HCT116 (cell line): ENCODE data around the gene PLSCR4. TPM values are rescaled to one million over a fixed set of nuclear protein-coding genes. Genes with fewer than 3 reads are reported as not detected.

Experiments used
- ATAC-seq: fragments of 200-7000 bp; cut with Tn5 transposase; 2 replicates; pipeline ENCODE4 v1.9.1; 2020; ENCODE audit warnings: mild to moderate bottlenecking, moderate library complexity
- BruUV-seq: library from RNA; stranded (reverse); fragments of 400-500 nt; replicated peaks from 2 replicates; lab custom pipeline; 2021; lab: Mats Ljungman, UMichigan
- CTCF ChIA-PET: fragments of 300-600 bp; sonication (Branson Sonifier 250); formaldehyde crosslinking; loops from one replicate; lab custom pipeline; 2021; ENCODE audit warnings: antibody characterized with exemption; lab: Charles Lee
- POLR2A ChIA-PET: fragments of 300-600, 350-600 bp; sonication (Branson Sonifier 250); formaldehyde crosslinking; loops from one replicate; lab custom pipeline; 2021; ENCODE audit warnings: antibody characterized with exemption; lab: Charles Lee
- RAD21 ChIA-PET, 2 experiments: fragments of 300-600 bp; sonication (Branson Sonifier 250); formaldehyde crosslinking; loops; one replicate each; lab custom pipeline; 2023; ENCODE audit warnings: low total read pairs in 2 of 2; ENCODE audit not compliant: uncharacterized antibody in 2 of 2, unreplicated experiment in 2 of 2, low non-redundant PET in 1 of 2; lab: Charles Lee
- DNase-seq: peaks from one replicate; pipeline ENCODE4 v3.0.0-alpha.2; 2010; ENCODE audit warnings: low read depth, low spot score
- H2AFZ ChIP-seq: fragments of 200-600 bp; shearing (Covaris generic), sonication (generic); 2 replicates; pipeline ENCODE4 v1.6.1; 2017; ENCODE audit warnings: low read depth, mixed run types, mixed read lengths, antibody characterized with exemption, low read length; ENCODE audit not compliant: poor library complexity, severe bottlenecking
- H3K27ac ChIP-seq: 2 replicates; pipeline ENCODE4 v1.5.1; 2012; ENCODE audit warnings: low read depth, low read length
- H3K27me3 ChIP-seq: fragments of 200-600 bp; sonication (generic); 2 replicates; pipeline ENCODE4 v1.6.1; 2016; ENCODE audit warnings: mixed run types, low read length, mixed read lengths; ENCODE audit not compliant: insufficient read depth
- H3K36me3 ChIP-seq, 2 experiments: fragments of 200-500 bp in 1 of 2; fragments of 200-600 bp in 1 of 2; sonication (Bioruptor generic) in 1 of 2; sonication (generic) in 1 of 2; 2 replicates each; pipeline versions ENCODE4 v1.5.1 to v1.6.1; 2014 to 2016; ENCODE audit warnings: low read length in 2 of 2, inconsistent platforms in 1 of 2, mixed read lengths in 1 of 2, mixed run types in 1 of 2; ENCODE audit not compliant: insufficient read depth in 2 of 2, control insufficient read depth in 1 of 2
- H3K4me1 ChIP-seq, 2 experiments: fragments of 200-600 bp in 1 of 2; sonication (generic) in 1 of 2; 2 replicates each; pipeline versions ENCODE4 v1.5.1 to v1.6.1; 2012 to 2017; ENCODE audit warnings: low read length in 2 of 2, inconsistent platforms in 1 of 2, mild to moderate bottlenecking in 1 of 2, mixed read lengths in 1 of 2, mixed run types in 1 of 2, moderate library complexity in 1 of 2; ENCODE audit not compliant: insufficient read depth in 2 of 2, control insufficient read depth in 1 of 2
- H3K4me2 ChIP-seq: fragments of 200-600 bp; sonication (generic); 2 replicates; pipeline ENCODE4 v1.6.1; 2017; ENCODE audit warnings: mixed run types, low read length, mixed read lengths
- H3K4me3 ChIP-seq, 2 experiments: fragments of 200-600 bp in 1 of 2; sonication (generic) in 1 of 2; replicated peaks in 1 of 2; 2 replicates each; pipeline ENCODE4 v1.5.1; 2011 to 2016; ENCODE audit warnings: low read length in 2 of 2, control low read depth in 1 of 2, low read depth in 1 of 2, mild to moderate bottlenecking in 1 of 2, mixed read lengths in 1 of 2, mixed run types in 1 of 2
- H3K79me2 ChIP-seq: fragments of 200-600 bp; sonication (generic); 2 replicates; pipeline ENCODE4 v1.6.1; 2017; ENCODE audit warnings: mild to moderate bottlenecking, mixed run types, low read length, moderate library complexity, mixed read lengths; ENCODE audit not compliant: insufficient read depth
- H3K9ac ChIP-seq: fragments of 200-600 bp; sonication (generic); 2 replicates; pipeline ENCODE4 v1.6.1; 2016; ENCODE audit warnings: low read length, mixed read lengths
- H3K9me2 ChIP-seq: fragments of 200-600 bp; sonication (generic), shearing (Covaris generic); 2 replicates; pipeline ENCODE4 v1.6.1; 2017; ENCODE audit warnings: mixed run types, mild to moderate bottlenecking, moderate library complexity; ENCODE audit not compliant: insufficient read depth
- H3K9me3 ChIP-seq, 2 experiments: fragments of 200-500 bp in 1 of 2; fragments of 200-600 bp in 1 of 2; sonication (Bioruptor generic) in 1 of 2; sonication (generic) in 1 of 2; 2 replicates each; pipeline ENCODE4 v1.6.1; 2014 to 2017; ENCODE audit warnings: low read length in 2 of 2, mixed read lengths in 2 of 2, inconsistent platforms in 1 of 2, low read depth in 1 of 2, mild to moderate bottlenecking in 1 of 2, mixed run types in 1 of 2, moderate library complexity in 1 of 2; ENCODE audit not compliant: control insufficient read depth in 1 of 2, insufficient read depth in 1 of 2
- H4K20me1 ChIP-seq: fragments of 200-600 bp; sonication (generic), shearing (Covaris generic); 2 replicates; pipeline ENCODE4 v1.6.1; 2017; ENCODE audit warnings: mixed run types, mild to moderate bottlenecking, moderate library complexity; ENCODE audit not compliant: insufficient read depth
- CBX3 ChIP-seq: IDR thresholded peaks from 2 replicates; pipeline ENCODE4 v1.6.1; 2012; ENCODE audit warnings: low read depth
- EGR1 ChIP-seq: IDR thresholded peaks from 2 replicates; pipeline ENCODE4 v1.6.1; 2012; ENCODE audit warnings: low read depth
- ELF1 ChIP-seq: IDR thresholded peaks from 2 replicates; pipeline ENCODE4 v1.6.1; 2012; ENCODE audit warnings: low read depth, borderline replicate concordance
- EZH2phosphoT487 ChIP-seq: fragments of 200-600 bp; IDR thresholded peaks from 2 replicates; pipeline ENCODE4 v1.6.1; 2018; ENCODE audit warnings: antibody characterized with exemption, borderline replicate concordance
- FOSL1 ChIP-seq: IDR thresholded peaks from 2 replicates; pipeline ENCODE4 v1.6.1; 2012; ENCODE audit warnings: low read depth
- JUND ChIP-seq: IDR thresholded peaks from 2 replicates; pipeline ENCODE4 v1.6.1; 2012
- MAX ChIP-seq: IDR thresholded peaks from 2 replicates; pipeline ENCODE4 v1.6.1; 2012
- POLR2A ChIP-seq: IDR thresholded peaks from 2 replicates; pipeline ENCODE4 v1.7.0; 2011; ENCODE audit warnings: borderline replicate concordance; ENCODE audit not compliant: insufficient read depth, insufficient read length; ENCODE audit errors: extremely low read depth
- POLR2AphosphoS5 ChIP-seq: IDR thresholded peaks from 2 replicates; pipeline ENCODE4 v1.6.1; 2011; ENCODE audit warnings: mild to moderate bottlenecking, low read depth, low read length, moderate library complexity
- RAD21 ChIP-seq: IDR thresholded peaks from 2 replicates; pipeline ENCODE4 v1.6.1; 2012; ENCODE audit warnings: low read depth, mild to moderate bottlenecking
- REST ChIP-seq: IDR thresholded peaks from 2 replicates; pipeline ENCODE4 v1.6.1; 2012; ENCODE audit warnings: low read depth
- SIN3A ChIP-seq: IDR thresholded peaks from 2 replicates; pipeline ENCODE4 v1.6.1; 2012; ENCODE audit warnings: low read depth
- SRF ChIP-seq: IDR thresholded peaks from 2 replicates; pipeline ENCODE4 v1.6.1; 2012; ENCODE audit warnings: low read depth
- TCF7L2 ChIP-seq: IDR thresholded peaks from 2 replicates; pipeline ENCODE4 v1.7.0; 2011; ENCODE audit warnings: borderline replicate concordance, inconsistent platforms; ENCODE audit not compliant: insufficient read depth, insufficient read length; ENCODE audit errors: extremely low read depth
- YY1 ChIP-seq: IDR thresholded peaks from 2 replicates; pipeline ENCODE4 v1.6.1; 2011; ENCODE audit warnings: low read length, low read depth, moderate library complexity, mild to moderate bottlenecking; ENCODE audit not compliant: insufficient replicate concordance; ENCODE audit errors: extremely low read depth
- ZNF274 ChIP-seq: fragments of 200-500 bp; sonication (Bioruptor generic); IDR thresholded peaks from 2 replicates; pipeline ENCODE4 v1.6.1; 2014; ENCODE audit warnings: mild to moderate bottlenecking, low read depth, low read length, inconsistent platforms
- intact Hi-C: fragments of 100-400 bp; cut with micrococcal nuclease; formaldehyde crosslinking; loops from 2 replicates; pipeline ENCODE4 v1.10.0; 2022
- total RNA-seq: library from RNA; stranded (reverse); gene quantifications from one replicate; pipeline ENCODE4 v1.2.1, GENCODE V29; 2021; ENCODE audit not compliant: unreplicated experiment
- TF ChIP-seq, protein P1 (sequence below): IDR thresholded peaks from 2 replicates; pipeline ENCODE4 v1.6.1; 2011; ENCODE audit warnings: mild to moderate bottlenecking, low read length, moderate library complexity; ENCODE audit not compliant: insufficient replicate concordance; ENCODE audit errors: extremely low read depth
- TF ChIP-seq, protein P2 (sequence below): IDR thresholded peaks from 2 replicates; pipeline ENCODE4 v1.6.1; 2012

The PLSCR4 gene
- total RNA-seq, 1 experiment from 2014 or later = 4.1 TPM

DNA sequence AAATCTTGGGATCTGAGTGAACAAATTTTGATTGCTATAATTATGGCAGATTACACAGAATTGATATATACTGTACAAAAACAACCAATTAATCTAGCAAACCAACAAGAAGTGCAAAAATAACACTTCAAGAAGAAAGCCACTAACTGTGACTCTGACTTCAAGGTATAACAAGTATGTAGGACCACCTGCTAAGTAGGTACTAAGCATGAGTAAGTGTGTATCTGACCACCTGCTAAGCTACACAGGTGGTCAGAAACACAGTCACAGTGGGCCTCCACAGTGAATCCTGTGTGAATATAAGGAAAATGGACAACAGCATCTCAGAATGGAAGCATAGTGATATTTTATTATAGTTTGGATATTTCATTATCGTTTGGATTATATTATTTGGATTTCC lies 14.8 kb upstream of the PLSCR4 start:
- no peak for ATAC-seq
- no peak overlapping the region for H2AFZ ChIP-seq
- no TSS peak for BruUV-seq
- intact Hi-C loops = no loop called here
- no peak for DNase-seq
- no peaks in the 10 kb centered on the region for H3K4me1 ChIP-seq
- CTCF ChIA-PET = no interaction called here
- H3K4me2 ChIP-seq = no peak overlapping the region
- no peaks in the 10 kb centered on the region for H3K36me3 ChIP-seq
- H3K9me3 ChIP-seq = no peaks in the 10 kb centered on the region
- H3K79me2 ChIP-seq = no peaks in the 10 kb centered on the region
- no peak for TF ChIP-seq ZNF274
- no peak for TF ChIP-seq ELF1
- TF ChIP-seq REST = no peak
- no peak for TF ChIP-seq POLR2AphosphoS5
- TF ChIP-seq CBX3 = no peak
- no peak for TF ChIP-seq SRF
- TF ChIP-seq JUND = no peak
- no peak for TF ChIP-seq POLR2A
- no peak for TF ChIP-seq EGR1
- no peak for TF ChIP-seq TCF7L2
- TF ChIP-seq EZH2phosphoT487 = no peak
- TF ChIP-seq, protein P1, sequence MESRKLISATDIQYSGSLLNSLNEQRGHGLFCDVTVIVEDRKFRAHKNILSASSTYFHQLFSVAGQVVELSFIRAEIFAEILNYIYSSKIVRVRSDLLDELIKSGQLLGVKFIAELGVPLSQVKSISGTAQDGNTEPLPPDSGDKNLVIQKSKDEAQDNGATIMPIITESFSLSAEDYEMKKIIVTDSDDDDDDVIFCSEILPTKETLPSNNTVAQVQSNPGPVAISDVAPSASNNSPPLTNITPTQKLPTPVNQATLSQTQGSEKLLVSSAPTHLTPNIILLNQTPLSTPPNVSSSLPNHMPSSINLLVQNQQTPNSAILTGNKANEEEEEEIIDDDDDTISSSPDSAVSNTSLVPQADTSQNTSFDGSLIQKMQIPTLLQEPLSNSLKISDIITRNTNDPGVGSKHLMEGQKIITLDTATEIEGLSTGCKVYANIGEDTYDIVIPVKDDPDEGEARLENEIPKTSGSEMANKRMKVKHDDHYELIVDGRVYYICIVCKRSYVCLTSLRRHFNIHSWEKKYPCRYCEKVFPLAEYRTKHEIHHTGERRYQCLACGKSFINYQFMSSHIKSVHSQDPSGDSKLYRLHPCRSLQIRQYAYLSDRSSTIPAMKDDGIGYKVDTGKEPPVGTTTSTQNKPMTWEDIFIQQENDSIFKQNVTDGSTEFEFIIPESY = no peak
- no peak for TF ChIP-seq SIN3A
- no peak for TF ChIP-seq YY1
- TF ChIP-seq, protein P2, sequence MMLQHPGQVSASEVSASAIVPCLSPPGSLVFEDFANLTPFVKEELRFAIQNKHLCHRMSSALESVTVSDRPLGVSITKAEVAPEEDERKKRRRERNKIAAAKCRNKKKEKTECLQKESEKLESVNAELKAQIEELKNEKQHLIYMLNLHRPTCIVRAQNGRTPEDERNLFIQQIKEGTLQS = no peak
- no peak for TF ChIP-seq FOSL1
- TF ChIP-seq RAD21 = no peak
- TF ChIP-seq MAX = no peak
- H3K4me3 ChIP-seq = no peak overlapping the region
- no peaks in the 10 kb centered on the region for H3K27me3 ChIP-seq
- H3K27ac ChIP-seq = no peak overlapping the region
- no peaks in the 10 kb centered on the region for H3K9me2 ChIP-seq
- POLR2A ChIA-PET = no interaction called here
- RAD21 ChIA-PET = no interaction called here
- H3K9ac ChIP-seq = no peak overlapping the region
- H4K20me1 ChIP-seq = no peaks in the 10 kb centered on the region
